Ishikawa (cell line): ENCODE data around the gene FLAD1.

ENCODE experiments used
- FOXM1 ChIP-seq: IDR thresholded peaks from 2 replicates; pipeline ENCODE4 v1.6.1; 2012; ENCODE audit warnings: low read depth, borderline replicate concordance
- TAF1 ChIP-seq: IDR thresholded peaks from 2 replicates; pipeline ENCODE4 v1.6.1; 2012; ENCODE audit warnings: low read depth, mild to moderate bottlenecking
- TEAD4 ChIP-seq: IDR thresholded peaks from 2 replicates; pipeline ENCODE4 v1.6.1; 2012
- TF ChIP-seq, protein P1 (sequence below): IDR thresholded peaks from 2 replicates; pipeline ENCODE4 v1.6.1; 2012; ENCODE audit warnings: low read depth, mild to moderate bottlenecking
- TF ChIP-seq, protein P2 (sequence below): IDR thresholded peaks from 2 replicates; pipeline ENCODE4 v1.6.1; 2012

FLAD1 gene

DNA sequence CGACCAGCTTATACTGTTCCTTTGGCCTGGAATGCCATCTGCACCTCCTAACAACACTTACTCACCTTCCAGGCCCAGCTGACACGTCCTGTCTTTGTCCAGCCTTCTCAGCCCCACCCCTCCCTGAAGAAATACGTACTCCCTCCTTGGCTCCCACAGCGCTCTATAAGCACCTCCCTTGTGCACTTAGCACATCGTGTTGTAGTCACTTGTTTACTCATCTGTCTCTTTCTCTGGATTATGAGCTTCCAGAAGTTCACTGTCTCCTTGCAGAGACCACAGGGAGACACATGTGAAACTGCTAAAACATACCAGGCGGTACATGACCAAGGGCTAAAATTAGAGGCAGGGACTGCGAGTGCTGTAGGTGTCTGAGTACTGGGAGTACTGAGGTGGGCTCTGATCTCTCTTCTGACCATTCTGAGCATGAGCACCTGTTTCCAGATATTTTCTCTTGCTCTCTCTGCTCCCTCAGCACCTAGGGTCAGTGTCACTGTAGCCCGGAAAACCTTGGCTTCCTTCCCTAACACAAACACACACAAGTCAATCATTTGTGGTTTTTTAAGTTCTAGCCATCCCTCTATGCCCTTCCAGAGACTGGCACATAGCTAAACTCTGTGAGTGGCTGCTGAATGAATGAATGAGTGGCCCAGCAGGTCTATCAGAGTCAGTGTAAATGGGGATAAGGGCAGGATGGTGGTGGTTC is 55.6 kb downstream of the FLAD1 start:
- 0 out of 2 replicates have a peak, but pooled peaks have one; percentile 28 for TF ChIP-seq TEAD4
- no peak for TF ChIP-seq TAF1
- TF ChIP-seq, protein P1, sequence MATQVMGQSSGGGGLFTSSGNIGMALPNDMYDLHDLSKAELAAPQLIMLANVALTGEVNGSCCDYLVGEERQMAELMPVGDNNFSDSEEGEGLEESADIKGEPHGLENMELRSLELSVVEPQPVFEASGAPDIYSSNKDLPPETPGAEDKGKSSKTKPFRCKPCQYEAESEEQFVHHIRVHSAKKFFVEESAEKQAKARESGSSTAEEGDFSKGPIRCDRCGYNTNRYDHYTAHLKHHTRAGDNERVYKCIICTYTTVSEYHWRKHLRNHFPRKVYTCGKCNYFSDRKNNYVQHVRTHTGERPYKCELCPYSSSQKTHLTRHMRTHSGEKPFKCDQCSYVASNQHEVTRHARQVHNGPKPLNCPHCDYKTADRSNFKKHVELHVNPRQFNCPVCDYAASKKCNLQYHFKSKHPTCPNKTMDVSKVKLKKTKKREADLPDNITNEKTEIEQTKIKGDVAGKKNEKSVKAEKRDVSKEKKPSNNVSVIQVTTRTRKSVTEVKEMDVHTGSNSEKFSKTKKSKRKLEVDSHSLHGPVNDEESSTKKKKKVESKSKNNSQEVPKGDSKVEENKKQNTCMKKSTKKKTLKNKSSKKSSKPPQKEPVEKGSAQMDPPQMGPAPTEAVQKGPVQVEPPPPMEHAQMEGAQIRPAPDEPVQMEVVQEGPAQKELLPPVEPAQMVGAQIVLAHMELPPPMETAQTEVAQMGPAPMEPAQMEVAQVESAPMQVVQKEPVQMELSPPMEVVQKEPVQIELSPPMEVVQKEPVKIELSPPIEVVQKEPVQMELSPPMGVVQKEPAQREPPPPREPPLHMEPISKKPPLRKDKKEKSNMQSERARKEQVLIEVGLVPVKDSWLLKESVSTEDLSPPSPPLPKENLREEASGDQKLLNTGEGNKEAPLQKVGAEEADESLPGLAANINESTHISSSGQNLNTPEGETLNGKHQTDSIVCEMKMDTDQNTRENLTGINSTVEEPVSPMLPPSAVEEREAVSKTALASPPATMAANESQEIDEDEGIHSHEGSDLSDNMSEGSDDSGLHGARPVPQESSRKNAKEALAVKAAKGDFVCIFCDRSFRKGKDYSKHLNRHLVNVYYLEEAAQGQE = no peak
- TF ChIP-seq, protein P2, sequence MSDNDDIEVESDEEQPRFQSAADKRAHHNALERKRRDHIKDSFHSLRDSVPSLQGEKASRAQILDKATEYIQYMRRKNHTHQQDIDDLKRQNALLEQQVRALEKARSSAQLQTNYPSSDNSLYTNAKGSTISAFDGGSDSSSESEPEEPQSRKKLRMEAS = no peak

DNA sequence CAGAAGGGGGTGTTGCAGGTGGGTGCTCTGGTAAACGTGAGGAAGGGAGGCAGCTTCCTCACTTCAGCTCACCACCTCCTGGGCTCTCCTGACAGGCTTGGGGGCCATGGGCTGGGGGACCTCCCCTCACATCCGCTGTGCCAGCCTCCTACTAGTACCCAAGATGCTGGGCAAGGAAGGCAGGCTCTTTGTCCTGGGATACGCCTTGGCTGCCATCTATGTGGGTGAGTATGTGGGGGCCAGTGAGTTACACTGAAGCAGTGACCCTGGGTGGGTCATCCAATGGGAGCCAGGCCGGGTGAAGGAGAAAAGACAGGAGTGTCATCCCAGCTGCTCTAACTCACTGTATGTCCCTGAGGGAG is 56.1 kb downstream of the FLAD1 start:
- TF ChIP-seq TAF1 (no peak), TEAD4 (no peak), FOXM1 (no peak)

DNA sequence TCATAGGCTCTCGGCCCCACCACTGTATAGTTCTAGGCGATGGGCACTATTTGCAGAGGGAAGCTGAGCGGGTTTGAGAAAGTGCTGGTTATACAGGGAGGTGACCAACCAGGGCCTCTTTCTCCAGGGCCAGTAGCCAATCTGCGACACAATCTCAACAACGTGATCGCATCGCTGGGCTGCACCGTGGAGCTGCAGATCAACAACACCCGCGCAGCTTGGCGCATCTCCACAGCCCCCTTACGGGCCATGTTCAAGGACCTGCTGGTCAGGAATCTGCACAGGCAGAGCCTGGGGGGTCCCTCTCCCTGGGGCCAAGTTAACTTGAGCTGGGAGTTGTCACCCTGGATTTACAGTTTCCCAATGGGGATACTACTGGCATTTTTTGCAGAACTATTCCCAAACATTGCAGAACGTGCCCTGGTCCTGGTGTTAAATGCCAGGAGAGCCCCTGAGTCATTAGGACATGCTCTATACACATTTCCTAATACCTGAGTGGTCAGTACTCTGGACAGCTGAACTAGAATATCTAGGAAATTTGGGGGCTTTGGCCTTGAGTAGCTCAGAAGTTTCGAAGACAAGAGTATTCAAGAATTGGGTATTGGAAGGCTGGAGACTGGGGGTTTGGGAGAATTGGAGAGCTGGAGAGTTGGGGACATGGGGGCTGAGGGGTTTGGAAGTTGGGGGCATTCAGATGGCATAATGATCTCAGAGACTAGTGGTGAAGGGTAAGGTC is 57.4 kb downstream of the FLAD1 start:
- TF ChIP-seq, protein P1 = peak; percentile 31; the same call in 1 of the 2 replicates
- no peak for TF ChIP-seq TAF1
